AG04450 (cell line): ENCODE measurements around the gene PSMC3IP. TPM values are rescaled to one million over a fixed set of nuclear protein-coding genes. Genes with fewer than 3 reads are reported as not detected.

Source experiments
- CTCF ChIA-PET: fragments of 300-600, 350-600 bp; formaldehyde crosslinking; extraction: SDS; loops from one replicate; lab custom pipeline; 2022; ENCODE audit warnings: antibody characterized with exemption, inconsistent platforms; lab: Charles Lee
- POLR2A ChIA-PET: fragments of 350-600 bp; formaldehyde crosslinking; extraction: SDS; loops from one replicate; lab custom pipeline; 2021; ENCODE audit warnings: antibody characterized with exemption, inconsistent platforms; lab: Yijun Ruan, JAX
- DNase-seq: peaks from one replicate; pipeline ENCODE4 v3.0.0-alpha.2; 2011; ENCODE audit warnings: low read depth, low spot score
- H3K27ac ChIP-seq: one replicate; pipeline ENCODE4 v1.5.1; 2012; ENCODE audit warnings: low read depth, low read length, control low read depth
- H3K27me3 ChIP-seq: one replicate; pipeline ENCODE4 v1.6.0; 2012; ENCODE audit warnings: low read length; ENCODE audit not compliant: control insufficient read depth, insufficient read depth
- H3K4me3 ChIP-seq: 2 replicates; pipeline ENCODE4 v1.5.1; 2011; ENCODE audit warnings: mild to moderate bottlenecking, low read depth, low read length, control low read depth
- H3K9me3 ChIP-seq: 2 replicates; pipeline ENCODE4 v1.5.1; 2012; ENCODE audit warnings: low read length; ENCODE audit not compliant: control insufficient read depth, insufficient read depth
- CTCF ChIP-seq: IDR thresholded peaks from 2 replicates; pipeline ENCODE4 v1.5.1; 2011; ENCODE audit warnings: low read depth, low read length, control low read depth, inconsistent platforms
- polyA plus RNA-seq: library from polyadenylated mRNA; depleted of rRNA; stranded (reverse); fragments of >200 nt; gene quantifications from 2 replicates; pipeline ENCODE4 v1.2.3, GENCODE V29; 2011

The PSMC3IP gene
- polyA plus RNA-seq, 1 experiment, result 5.1 TPM

DNA sequence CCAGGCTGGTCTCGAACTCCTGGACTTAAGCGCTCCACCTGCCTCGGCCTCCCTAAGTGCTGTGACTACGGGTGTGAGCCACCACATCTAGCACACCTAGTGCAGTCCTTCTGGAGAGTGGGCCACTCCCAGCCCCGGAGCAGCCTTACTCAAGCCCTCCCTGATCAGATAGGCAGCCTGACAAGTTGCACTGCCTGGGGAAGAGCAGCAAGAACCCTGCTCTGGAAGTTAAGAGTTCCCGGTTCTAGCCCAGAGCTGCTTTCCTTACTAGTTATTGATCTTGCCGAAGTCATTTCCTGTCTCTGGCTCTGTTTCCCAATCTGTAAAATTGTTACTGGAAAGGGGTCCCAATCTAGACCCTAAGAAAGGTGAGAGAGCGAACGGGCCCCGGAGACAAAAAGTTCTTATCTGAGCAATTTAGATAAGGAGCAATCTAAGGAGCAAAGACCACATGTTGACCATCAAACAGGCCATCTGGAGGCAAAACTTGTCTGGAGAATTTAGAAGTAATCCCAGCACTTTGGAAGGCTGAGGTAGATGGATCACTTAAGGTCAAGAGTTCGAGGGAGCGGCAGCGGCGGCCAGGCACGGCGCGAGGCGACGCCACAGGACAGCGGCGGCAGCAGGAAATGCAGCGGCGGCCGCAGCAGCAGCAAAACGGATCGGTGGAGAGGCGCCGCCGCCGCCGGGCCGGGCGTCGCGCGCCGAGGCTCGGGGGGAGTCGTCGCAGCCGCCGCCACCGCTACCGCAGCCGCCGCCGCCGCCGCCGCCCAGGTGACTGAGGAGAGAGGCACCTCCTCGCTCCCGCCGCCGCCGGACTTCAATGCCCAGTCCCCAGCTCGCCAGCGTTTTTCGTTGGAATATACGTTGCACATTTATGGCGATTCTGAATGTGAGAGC is 45.8 kb downstream of the PSMC3IP start:
- peak overlapping the region; percentile 50 for H3K4me3 ChIP-seq
- DNase-seq, result no peak
- H3K27me3 ChIP-seq, result no peaks in the 10 kb centered on the region
- no peaks in the 10 kb centered on the region for H3K9me3 ChIP-seq
- TF ChIP-seq CTCF, result peak; percentile 36
- ChIA-PET CTCF (interaction anchor here (0.6 to 0.8 kb wide), 2 partner anchors 14 to 50 kb away, joined by 3 read pairs; no protein-coding TSS in a partner anchor), POLR2A (no interaction called here)
- no peak overlapping the region for H3K27ac ChIP-seq

GRCh38 chr17:42530952-42531454 is 46.5 kb downstream of the PSMC3IP start:
- Histone ChIP-seq H3K4me3 (no peak overlapping the region), H3K27me3 (no peaks in the 10 kb centered on the region), H3K27ac (no peak overlapping the region), H3K9me3 (no peaks in the 10 kb centered on the region)
- DNase-seq, result no peak
- ChIA-PET POLR2A (interaction anchor here (0.6 kb wide), 2 partner anchors 246 to 268 kb away, joined by 3 to 5 read pairs; no protein-coding TSS in a partner anchor), CTCF (interaction anchor here (0.9 kb wide), 1 partner anchor 209 kb away, joined by 4 read pairs; no protein-coding TSS in a partner anchor)
- no peak for TF ChIP-seq CTCF

DNA sequence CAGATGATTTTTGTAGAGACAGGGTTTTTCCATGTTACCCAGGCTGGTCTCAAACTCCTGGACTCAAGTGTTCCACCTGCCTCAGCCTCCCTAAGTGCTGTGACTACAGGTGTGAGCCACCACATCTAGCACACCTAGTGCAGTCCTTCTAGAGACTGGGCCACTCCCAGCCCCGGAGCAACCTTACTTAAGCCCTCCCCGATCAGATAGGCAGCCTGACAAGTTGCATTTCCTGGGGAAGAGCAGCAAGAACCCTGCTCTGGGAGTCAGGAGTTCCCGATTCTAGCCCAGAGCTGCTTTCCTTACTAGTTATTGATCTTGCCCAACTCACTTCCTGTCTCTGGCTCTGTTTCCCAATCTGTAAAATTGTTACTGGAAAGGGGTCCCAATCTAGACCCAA is 48.5 kb downstream of the PSMC3IP start:
- ChIA-PET CTCF (interaction anchor here (0.5 kb wide), 1 partner anchor 114 kb away, joined by 3 read pairs; no protein-coding TSS in a partner anchor), POLR2A (no interaction called here)
- Histone ChIP-seq H3K9me3 (no peaks in the 10 kb centered on the region), H3K27me3 (no peaks in the 10 kb centered on the region), H3K27ac (no peak overlapping the region), H3K4me3 (no peak overlapping the region)
- no peak for TF ChIP-seq CTCF
- DNase-seq, result no peak

- POLR2A ChIA-PET, result interaction anchor here (0.7 to 1.3 kb wide), 4 partner anchors 8 to 180 kb away, joined by 4 to 8 read pairs (median 6); partner anchors contain the start of genes CAVIN1 and NAGLU
- Histone ChIP-seq H3K4me3 (no peak overlapping the region), H3K27ac (no peak overlapping the region), H3K27me3 (no peaks in the 10 kb centered on the region), H3K9me3 (no peaks in the 10 kb centered on the region)
- CTCF ChIA-PET, result interaction anchor here (0.6 to 2.2 kb wide), 23 partner anchors 9 to 385 kb away, joined by 3 to 16 read pairs (median 4); partner anchors contain the start of genes CAVIN1 and STAT3
- TF ChIP-seq CTCF, result no peak
- DNase-seq, result no peak
Measured at GRCh38 chr17:42527932-42528331, 49.6 kb downstream of the PSMC3IP start.
